Lung (tissue), 12 donors: ENCODE data around the gene IL6ST. TPM values are rescaled to one million over a fixed set of nuclear protein-coding genes. Genes with fewer than 3 reads are reported as not detected.

Source experiments
- ATAC-seq: fragments of 200-7000 bp; cut with Tn5 transposase; one replicate; pipeline ENCODE4 v1.9.1; 2020; ENCODE audit warnings: moderate number of reproducible peaks; ENCODE audit not compliant: insufficient read depth, low FRiP score
- DNase-seq, 3 donors: peaks; one replicate each; pipeline ENCODE4 v3.0.0-alpha.2; 2013 to 2017
- H3K27ac ChIP-seq, 2 donors: one replicate each; pipeline ENCODE4 v1.5.1; 2013; ENCODE audit warnings: mild to moderate bottlenecking in 2 of 2, moderate library complexity in 2 of 2, control low read depth in 1 of 2, inconsistent platforms in 1 of 2, low read depth in 1 of 2, low read length in 1 of 2
- H3K27me3 ChIP-seq, 3 donors: one replicate each; pipeline ENCODE4 v1.5.1; 2013; ENCODE audit warnings: low read length in 2 of 3; ENCODE audit not compliant: control insufficient read depth in 3 of 3, insufficient read depth in 3 of 3
- H3K36me3 ChIP-seq, 4 donors: one replicate each; pipeline ENCODE4 v1.5.1; 2013; ENCODE audit warnings: low read length in 4 of 4, mild to moderate bottlenecking in 1 of 4, moderate library complexity in 1 of 4; ENCODE audit not compliant: control insufficient read depth in 4 of 4, insufficient read depth in 4 of 4
- H3K4me1 ChIP-seq, 5 donors: one replicate each; pipeline ENCODE4 v1.5.1; 2013; ENCODE audit warnings: low read length in 5 of 5, mild to moderate bottlenecking in 2 of 5, moderate library complexity in 1 of 5; ENCODE audit not compliant: control insufficient read depth in 5 of 5, insufficient read depth in 5 of 5
- H3K4me3 ChIP-seq: one replicate; pipeline ENCODE4 v1.5.1; 2013; ENCODE audit warnings: mild to moderate bottlenecking, control low read depth, moderate library complexity
- H3K9ac ChIP-seq, 2 donors: one replicate each; pipeline ENCODE4 v1.5.1; 2013; ENCODE audit warnings: low read length in 2 of 2, control low read depth in 1 of 2; ENCODE audit not compliant: insufficient read depth in 1 of 2
- H3K9me3 ChIP-seq, 4 donors: one replicate each; pipeline ENCODE4 v1.5.1; 2013; ENCODE audit warnings: low read length in 3 of 4, mild to moderate bottlenecking in 1 of 4, moderate library complexity in 1 of 4; ENCODE audit not compliant: control insufficient read depth in 4 of 4, insufficient read depth in 3 of 4
- CTCF ChIP-seq: IDR thresholded peaks from 2 replicates; pipeline ENCODE4 v1.5.1; 2012; ENCODE audit warnings: mild to moderate bottlenecking; ENCODE audit errors: control extremely low read depth, extremely low read depth
- WGBS, 2 donors: extraction: QIAGEN DNeasy Blood & Tissue Kit; methylation state at CpG; one replicate each; pipeline ENCODE4 v1.1.7; 2013; 5-methylcytosine and 5-hydroxymethylcytosine counted together
- polyA plus RNA-seq, 2 donors: library from polyadenylated mRNA; stranded (reverse); fragments of 200-250 nt; gene quantifications; one replicate each; pipeline ENCODE4 v1.2.1, GENCODE V29; 2013
- total RNA-seq, 2 donors: library from RNA; depleted of rRNA in 1 of 2; stranded (reverse); fragments of >200 nt in 1 of 2; gene quantifications; one replicate each; pipeline ENCODE4 v1.2.1, GENCODE V29; 2014 to 2021
- donor health status: control.
- donor health status: control.
- donor health status: Bipolar disorder and iron deficiency.
- donor health status: healthy.
- donor health status: DM: yes; HTN: yes; CAD: no.

The IL6ST gene
- total and polyA plus RNA-seq, 4 donors, result 47.8 to 377 (median 196) TPM

- peaks cover 2 to 7% (median 4%) of the 10 kb centered on the region in 4 donors for H3K36me3 ChIP-seq
- no peak for ATAC-seq
- DNase-seq, result no peak
- H3K27me3 ChIP-seq, result no peaks in the 10 kb centered on the region
- H3K9me3 ChIP-seq, result no peaks in the 10 kb centered on the region
- no peak overlapping the region for H3K27ac ChIP-seq
- peaks cover 2 to 23% (median 13%) of the 10 kb centered on the region in 5 donors for H3K4me1 ChIP-seq
- WGBS, 2 donors, result 82 to 88% methylated on average over 4 of the region's 4 CpGs
- H3K9ac ChIP-seq, result no peak overlapping the region
- H3K4me3 ChIP-seq, result no peak overlapping the region
- TF ChIP-seq CTCF, result no peak
Observed at GRCh38 chr5:55986931-55987330, 7.8 kb downstream of the IL6ST start.

- H3K4me3 ChIP-seq, result no peak overlapping the region
- ATAC-seq, result no peak
- H3K36me3 ChIP-seq, result peaks cover 2 to 11% (median 6%) of the 10 kb centered on the region in 4 donors
- H3K4me1 ChIP-seq, result peaks cover 0 to 16% (median 7%) of the 10 kb centered on the region in 5 donors
- WGBS, 2 donors, result 87 to 90% methylated on average over 6 of the region's 6 CpGs
- DNase-seq, result no peak
- no peak overlapping the region for H3K9ac ChIP-seq
- H3K27ac ChIP-seq, result no peak overlapping the region
- no peaks in the 10 kb centered on the region for H3K27me3 ChIP-seq
- H3K9me3 ChIP-seq, result no peaks in the 10 kb centered on the region
- TF ChIP-seq CTCF, result no peak
Observed at GRCh38 chr5:55985181-55985580, 9.6 kb downstream of the IL6ST start.

- H3K4me1 ChIP-seq, result peaks cover 0 to 10% (median 4%) of the 10 kb centered on the region in 5 donors
Observed at GRCh38 chr5:55983986-55984385, 10.8 kb downstream of the IL6ST start.

More at GRCh38 chr5:55983986-55984385, 10.8 kb downstream of the IL6ST start:
- H3K36me3 ChIP-seq, result peaks cover 2 to 12% (median 10%) of the 10 kb centered on the region in 4 donors
- H3K27me3 ChIP-seq, result no peaks in the 10 kb centered on the region
- no peak overlapping the region for H3K27ac ChIP-seq
- no peak overlapping the region for H3K9ac ChIP-seq
- TF ChIP-seq CTCF, result no peak
- WGBS, 2 donors, result 75 to 89% methylated on average over 2 of the region's 2 CpGs
- ATAC-seq, result no peak
- H3K4me3 ChIP-seq, result no peak overlapping the region
- H3K9me3 ChIP-seq, result no peaks in the 10 kb centered on the region
- no peak for DNase-seq
